ENCODE data around the gene NEDD4L. TPM values are rescaled to one million over a fixed set of nuclear protein-coding genes. Genes with fewer than 3 reads are reported as not detected.
"Not testable (repeated sequence)": the region's sequence is repeated elsewhere in the genome, so short reads cannot be mapped to it uniquely, and the experiment has no call there.

The NEDD4L gene
- total RNA-seq, 2 experiments from 2014 or later: 3.7 to 4.2 TPM

DNA sequence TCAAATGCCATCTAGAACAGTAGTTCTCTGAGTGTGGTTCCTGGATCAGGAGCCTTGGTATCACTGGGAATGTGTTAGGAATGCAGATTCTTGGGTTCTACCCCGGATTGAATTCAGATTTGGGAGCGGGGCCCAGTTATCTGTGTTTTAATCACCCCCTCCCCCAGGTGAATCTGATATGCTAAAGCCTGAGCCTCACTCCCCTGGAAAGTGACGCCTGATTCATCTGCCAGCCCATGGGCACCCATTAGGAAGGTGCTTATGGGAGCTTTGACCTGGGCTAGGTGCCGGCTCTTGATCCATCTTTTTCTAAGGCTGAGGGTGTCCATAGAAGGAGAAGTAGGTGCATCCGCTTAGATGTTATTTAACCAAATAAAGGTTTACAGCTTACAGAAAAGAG is 199.4 kb downstream of the NEDD4L start:
- POLR2A ChIA-PET: no interaction called here
- CTCF ChIA-PET: interaction anchor here (0.5 to 1.3 kb wide), 2 partner anchors 18 to 197 kb away, joined by 3 to 4 read pairs; no protein-coding TSS in a partner anchor

DNA sequence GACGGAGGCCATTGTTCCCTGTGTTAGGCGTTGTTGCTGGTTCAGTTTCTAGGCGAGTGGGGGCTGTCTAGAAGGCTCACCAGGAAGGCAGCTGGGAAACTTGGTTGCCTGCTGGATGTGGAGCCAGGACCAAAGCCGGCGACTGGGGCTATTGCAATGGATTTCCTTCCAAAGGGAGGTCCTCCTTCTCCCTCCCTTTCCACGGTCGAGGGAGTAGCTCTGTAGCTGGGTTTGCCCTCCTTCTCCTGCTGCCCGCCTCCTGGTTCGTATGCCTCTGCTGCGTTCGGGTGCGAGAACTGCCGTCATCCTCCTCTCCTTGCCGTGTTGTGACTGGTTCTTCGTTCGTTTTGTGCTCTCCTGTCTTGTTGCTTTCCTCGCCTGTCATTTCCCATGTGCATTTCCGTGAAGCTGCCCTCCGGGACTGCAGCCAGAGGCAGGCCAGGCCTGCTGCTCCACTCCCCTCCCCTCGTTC is 203.4 kb downstream of the NEDD4L start:
- ChIA-PET CTCF (no interaction called here), POLR2A (no interaction called here)

DNA sequence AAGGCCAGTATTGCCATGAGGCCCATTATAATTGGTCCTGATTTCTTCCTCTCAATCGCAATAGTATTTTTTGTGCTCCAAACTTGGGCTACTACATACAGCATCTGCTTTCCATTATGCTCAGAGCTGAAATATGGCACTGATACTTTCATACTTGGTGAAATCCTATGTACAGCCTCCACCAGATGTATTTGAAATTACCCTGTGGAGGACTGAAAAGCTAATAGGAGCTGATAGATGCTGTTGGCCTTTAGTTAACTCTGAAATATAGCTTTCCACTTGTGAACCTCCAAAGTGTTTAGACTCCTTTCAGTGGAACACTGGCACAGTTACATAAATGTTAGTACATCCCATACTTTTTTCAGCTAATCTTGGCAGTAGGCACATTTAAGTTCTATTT is 205.7 kb downstream of the NEDD4L start:
- ChIA-PET CTCF (no interaction called here), POLR2A (no interaction called here)

DNA sequence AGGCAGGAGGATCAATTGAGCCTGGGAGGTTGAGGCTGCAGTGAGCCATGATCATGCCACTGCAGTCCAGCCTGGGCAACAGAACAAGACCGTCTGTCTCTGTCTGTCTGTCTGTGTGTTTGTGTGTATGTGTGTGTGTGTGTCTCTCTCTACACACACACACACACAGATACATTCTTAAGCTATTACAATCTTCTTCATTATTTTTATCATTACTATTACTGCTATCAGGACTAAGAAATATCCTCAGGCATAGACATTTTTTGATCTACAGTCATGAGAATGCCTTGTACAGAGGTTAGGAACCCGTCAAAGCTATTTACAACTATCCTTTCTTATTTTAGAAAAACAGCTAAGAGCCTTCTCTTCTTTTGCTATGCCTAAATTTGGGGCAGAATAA is 207.4 kb downstream of the NEDD4L start:
- CTCF ChIA-PET: no interaction called here

DNA sequence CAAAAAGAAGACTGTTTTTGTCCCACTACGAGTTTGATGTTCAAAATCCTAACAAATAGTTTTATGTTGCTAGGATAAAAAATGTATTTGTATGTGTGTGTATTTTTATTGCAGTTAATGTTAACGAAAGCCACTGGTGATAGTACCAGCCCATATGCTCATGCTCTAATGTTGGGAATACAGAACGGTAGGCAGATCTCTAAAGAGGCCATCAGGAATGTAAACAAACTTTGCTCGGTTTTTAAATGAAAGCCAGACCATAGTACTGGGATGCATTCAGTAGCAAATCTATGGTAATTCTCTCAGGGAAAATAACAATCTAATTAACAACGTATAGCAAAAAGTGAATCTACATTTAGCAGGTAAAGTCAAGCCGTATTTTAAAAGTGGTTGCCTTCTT is 208.1 kb downstream of the NEDD4L start:
- ChIA-PET POLR2A (no interaction called here), CTCF (no interaction called here)

More for the DNA sequence above, 207.4 kb downstream of the NEDD4L start:
- POLR2A ChIA-PET: no interaction called here

DNA sequence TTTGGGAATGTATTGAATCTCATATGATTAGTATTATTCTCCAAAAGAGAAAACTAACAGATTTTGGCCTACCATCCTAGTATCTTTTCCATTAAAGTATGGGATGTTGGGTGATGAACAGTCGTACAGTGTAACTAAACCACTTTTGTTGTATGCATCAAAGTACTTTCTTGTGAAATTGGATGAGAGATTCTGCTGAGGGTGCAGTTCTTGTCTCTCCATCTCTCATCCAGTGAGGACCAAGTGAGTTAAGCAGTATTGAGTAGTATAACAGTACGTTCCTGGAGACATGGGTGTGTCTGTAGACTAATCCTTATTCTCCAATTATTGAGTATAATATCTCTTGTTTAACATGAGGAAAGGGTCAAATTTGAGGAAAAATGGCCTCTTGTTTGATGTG is 209.3 kb downstream of the NEDD4L start:
- CTCF ChIA-PET: no interaction called here
- POLR2A ChIA-PET: no interaction called here

DNA sequence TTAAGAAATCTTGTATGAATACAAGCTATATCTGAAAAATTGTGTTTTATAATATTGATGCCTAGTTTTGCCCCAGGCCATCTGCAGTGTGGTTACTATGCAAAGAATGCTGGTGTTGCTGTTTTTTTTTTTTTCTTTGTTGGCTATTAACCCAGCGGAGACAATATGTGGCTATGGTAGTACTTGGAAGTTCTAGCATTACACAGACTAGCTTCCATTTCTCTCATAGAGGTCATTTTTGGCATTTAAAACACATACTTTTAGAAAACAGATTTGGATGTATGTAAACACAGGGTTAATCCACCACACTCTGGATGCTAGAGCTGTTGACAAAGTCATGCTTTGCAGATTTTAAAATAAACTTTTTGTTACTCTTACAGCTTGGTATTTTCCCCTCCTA is 209.8 kb downstream of the NEDD4L start:
- POLR2A ChIA-PET: no interaction called here
- CTCF ChIA-PET: interaction anchor here (0.7 kb wide), 1 partner anchor 31 kb away, joined by 3 read pairs; no protein-coding TSS in a partner anchor

DNA sequence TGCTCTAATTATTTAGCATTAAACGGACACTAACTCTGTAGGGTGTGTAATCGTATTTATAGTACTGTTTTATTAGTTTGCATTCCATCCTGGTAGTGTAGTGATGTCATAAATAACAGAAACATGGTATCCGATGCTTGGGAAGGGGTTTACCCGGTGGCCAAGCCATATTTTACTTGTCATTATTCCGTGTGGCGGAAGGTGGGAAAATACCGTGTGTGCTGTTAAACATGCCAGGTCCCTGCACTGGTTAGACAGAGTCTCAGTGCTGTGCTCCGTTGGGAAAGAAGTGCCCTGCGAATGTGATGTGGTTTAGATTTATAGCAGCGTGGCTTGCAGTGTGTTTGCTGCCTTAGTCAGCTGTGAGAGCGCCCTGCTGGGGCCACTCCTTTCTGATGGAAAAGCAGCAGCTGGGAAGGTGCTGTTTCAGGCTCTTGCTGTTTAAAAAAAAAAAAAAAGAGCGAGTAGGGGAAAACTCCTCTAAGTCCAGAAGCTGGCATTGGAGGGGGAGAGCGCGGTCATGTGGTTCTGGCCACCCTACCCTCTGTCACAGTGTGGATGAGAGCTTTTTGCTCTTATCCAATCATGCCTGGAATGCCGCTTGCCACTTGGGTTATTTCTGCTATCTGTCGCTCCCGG is 211.0 kb downstream of the NEDD4L start:
- POLR2A ChIA-PET: no interaction called here
- CTCF ChIA-PET: no interaction called here

DNA sequence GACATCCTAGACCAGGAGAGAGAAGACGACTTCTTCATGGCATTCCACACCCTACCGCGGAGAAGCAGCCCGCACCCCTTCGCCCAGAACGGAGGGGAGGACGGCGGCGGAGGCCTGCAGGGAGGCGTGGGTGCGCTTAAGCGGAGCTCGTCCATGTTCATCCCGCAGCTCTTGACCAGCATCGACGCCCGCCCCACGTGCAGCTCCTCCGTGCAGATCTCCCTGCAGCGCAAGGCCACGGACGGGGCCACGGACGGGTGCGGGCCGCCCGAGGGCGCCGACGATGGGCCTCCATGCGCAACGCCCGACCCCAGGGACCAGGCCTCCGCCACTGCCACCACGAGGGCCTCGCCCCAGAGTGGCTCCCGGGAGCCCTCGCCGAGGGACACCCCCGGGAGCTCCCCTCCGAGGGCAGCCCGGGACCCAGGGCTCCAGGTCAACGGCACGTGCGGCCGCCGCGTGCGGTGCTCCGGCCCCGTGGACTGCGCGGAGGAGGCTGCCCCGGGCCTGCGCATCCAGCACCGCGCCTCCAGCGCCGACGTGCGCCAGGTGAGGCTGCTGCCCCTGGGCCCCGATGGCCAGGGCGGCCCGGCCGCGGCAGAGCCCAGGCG is 211.8 kb downstream of the NEDD4L start:
- POLR2A ChIA-PET: no interaction called here

DNA sequence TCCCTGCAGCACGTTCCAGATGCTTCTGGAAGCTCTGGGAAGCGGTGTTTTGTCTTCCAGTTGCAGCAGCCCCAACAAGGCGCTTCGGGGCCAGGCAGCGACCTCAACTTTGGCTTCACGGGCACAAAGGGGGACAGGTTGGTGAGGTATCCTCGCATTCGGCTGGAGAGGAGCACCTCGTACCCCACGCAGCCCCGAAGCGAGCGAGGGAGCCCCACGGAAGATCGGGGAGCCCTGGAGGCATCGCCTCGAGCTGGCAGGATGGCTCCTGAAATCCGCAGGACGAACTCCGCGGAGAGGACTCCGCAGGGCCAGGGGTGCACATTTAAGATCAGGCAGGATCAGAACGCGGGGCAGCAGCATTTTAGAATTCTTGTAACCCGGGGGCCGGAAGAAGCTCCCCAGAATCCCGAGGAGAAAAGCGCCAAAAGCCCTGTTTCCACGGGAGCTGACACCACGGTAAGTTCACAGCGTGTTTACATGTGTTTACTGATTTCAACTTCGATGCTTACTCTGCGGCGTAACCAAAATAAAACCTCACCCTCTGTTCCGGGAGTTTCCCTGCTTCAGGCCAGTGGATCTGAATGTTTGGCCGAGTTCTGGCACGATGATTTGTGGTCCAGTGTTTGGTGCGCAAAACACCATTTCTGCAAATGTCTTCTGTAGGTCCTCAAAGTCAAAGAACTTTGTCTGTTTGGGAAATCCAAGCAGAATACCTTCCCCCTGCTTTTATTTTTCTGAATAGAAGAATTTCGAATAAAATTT is 212.5 kb downstream of the NEDD4L start:
- ChIA-PET CTCF (no interaction called here), POLR2A (no interaction called here)

More for the DNA sequence above, 211.8 kb downstream of the NEDD4L start:
- CTCF ChIA-PET: no interaction called here

DNA sequence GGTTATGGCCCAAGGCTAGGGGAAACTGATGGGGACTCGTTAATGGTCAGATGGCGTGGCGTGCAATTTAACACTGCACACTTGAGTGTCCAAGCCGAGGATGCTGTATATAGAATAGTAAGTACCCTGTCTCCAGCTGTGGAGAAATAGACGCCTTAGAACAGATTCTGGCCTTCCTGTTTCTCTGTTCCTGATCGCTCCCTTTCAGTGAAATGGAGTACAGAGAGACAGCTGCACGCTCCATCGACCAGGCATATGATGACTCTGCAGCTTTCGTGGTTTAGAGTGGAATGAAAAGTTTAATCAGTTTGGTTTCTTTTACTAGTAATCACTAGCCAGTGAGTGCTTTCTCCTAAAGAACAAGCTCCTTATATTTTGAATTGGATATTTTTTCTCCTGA is 213.4 kb downstream of the NEDD4L start:
- ChIA-PET POLR2A (no interaction called here), CTCF (no interaction called here)

DNA sequence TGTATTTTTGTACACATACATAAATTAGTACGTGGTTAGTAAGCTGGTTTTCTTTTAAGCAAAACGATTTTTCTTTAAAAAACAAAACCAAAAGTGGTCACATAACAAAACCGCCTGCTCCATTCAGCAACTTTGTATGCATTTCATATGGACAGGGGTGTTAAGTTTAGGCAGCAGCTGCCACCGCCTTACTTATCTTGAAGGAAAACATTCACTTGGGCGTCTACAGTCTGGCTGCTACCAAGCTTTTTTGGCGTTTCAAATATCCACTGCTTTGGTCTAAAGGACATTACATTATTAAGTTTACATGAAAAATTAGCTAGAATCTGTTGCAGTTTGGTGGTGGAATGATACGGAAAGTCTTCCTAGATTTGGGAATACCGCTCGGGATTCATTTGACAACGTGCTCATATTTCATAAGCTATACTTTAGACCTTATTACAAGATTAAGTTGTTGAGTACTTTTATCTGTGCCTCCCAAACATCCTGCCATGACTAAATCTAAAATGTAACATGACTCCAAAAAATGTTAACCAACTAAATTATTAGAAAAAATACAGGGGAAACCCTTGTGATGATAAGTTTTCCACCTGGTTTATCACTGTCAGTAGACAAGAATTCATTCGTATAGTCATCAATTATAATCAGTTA is 214.8 kb downstream of the NEDD4L start:
- ChIA-PET POLR2A (no interaction called here), CTCF (interaction anchor here (0.6 kb wide), 1 partner anchor 17 kb away, joined by 5 read pairs; no protein-coding TSS in a partner anchor)

DNA sequence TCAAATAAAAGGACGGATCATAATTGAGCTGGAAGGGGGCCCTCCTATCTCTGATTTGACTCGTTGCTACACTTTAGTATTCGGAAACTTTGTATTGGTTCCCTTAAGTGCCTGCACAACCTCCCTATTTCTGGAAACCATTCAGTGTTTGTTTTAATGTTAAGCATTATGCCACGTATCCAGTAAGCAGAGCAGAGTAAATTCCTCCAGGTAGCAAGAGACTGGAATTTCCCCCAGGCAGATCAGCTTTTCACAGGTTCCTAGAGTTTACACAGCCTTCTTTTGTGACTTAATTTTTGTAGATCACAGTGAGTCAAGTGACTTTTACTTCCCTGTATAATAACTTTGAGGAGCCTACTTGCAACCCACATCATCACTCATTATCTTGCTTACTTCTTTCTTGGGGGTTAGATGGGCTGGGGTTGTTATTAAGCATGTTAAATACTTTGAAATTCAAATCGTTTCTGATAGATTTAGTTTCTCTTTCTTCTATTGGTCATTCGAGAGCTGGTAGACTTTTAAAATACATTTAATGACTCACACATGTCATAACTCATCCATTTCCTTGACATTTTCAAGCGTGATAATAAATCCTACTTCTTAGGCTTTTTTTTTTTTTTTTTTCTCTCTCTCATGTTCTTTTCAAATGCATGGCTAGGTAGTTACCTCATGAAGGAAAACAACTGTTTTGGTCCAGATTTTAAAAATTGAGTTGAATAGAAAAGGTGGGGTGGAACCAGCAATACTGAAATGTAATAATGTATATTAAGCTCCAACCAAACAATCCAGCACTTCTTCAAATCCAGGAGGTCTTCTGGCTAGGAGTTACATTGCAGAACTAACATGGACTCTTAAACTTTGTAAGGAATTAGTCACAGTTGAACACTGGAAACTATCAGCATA is 219.3 kb downstream of the NEDD4L start:
- CTCF ChIA-PET: interaction anchor here (0.7 kb wide), 1 partner anchor 30 kb away, joined by 3 read pairs; no protein-coding TSS in a partner anchor
- POLR2A ChIA-PET: no interaction called here

DNA sequence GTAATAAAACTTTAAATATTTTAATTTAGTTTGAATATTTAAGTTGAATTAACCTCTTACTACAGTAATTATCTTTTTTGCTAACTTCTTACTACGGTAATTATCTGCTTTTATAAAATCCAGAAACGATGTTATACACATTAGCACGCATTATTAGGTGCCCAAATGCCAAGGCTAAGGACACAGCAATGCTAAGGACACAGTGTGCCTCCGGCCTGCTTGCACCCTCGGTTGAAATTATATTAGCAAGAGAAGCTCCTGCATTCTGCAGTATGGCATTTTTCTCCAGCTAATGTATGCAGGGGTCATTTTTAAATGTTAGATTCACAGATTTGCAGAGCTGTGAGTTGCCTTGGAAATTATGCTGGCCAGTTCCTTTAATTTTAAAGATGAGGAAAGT is 220.0 kb downstream of the NEDD4L start:
- ChIA-PET POLR2A (no interaction called here), CTCF (no interaction called here)

DNA sequence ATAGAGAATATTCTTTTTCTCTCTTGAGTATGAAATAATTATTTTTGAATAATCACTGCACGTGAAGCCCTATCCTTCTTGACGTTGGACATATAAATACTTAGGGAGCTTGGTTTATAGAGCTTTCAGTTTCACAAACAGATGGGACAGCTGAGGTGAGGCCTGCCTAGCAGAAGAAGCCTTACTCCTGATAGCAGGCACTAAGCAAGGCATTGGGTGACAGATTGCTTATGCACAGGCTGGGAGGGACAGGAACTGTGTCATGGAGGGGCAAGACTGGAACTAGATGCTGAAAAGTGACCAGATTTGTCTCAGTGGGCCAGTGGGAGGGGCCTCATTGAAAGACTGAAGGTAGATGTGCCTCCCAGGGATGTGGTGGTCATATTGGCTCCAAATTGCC is 220.8 kb downstream of the NEDD4L start:
- ChIA-PET POLR2A (no interaction called here), CTCF (no interaction called here)

DNA sequence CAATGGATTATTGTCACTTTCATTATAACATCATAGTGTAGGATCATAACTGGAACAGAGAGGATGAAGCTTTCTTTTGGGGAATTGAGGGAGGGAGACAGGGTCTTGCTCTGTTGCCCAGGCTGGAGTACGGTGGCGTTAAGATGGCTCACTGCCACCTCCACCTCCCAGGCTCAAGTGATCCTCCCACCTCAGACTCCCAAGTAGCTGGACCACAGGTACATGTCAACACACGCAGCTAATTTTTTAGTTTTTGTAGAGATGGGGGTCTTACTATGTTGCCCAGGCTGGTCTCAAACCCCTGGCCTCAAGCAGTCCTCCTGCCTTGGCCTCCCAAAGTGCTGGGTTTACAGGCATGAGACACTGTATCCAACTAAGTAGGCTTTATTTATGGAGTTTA is 221.5 kb downstream of the NEDD4L start:
- POLR2A ChIA-PET: not testable (repeated sequence)

DNA sequence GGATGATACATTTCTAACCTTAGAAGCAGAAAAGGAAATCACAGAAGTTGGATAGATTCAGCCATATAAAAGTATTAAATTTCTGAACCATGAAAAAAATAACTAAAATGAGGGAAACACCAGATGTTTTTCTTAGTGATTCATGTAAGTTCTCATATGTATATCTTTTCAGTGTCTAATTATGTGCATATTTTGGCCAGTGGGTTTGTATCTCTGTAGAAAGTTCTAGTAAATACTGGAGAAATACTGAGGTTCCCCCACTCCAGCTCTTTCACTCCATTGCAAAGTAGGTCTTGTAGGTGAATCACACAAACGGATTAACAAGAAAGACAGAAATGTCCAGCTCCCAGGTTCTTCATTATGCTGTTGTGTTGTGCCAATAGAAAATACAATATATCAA is 222.3 kb downstream of the NEDD4L start:
- ChIA-PET POLR2A (no interaction called here), CTCF (no interaction called here)

More for the DNA sequence above, 221.5 kb downstream of the NEDD4L start:
- CTCF ChIA-PET: not testable (repeated sequence)

DNA sequence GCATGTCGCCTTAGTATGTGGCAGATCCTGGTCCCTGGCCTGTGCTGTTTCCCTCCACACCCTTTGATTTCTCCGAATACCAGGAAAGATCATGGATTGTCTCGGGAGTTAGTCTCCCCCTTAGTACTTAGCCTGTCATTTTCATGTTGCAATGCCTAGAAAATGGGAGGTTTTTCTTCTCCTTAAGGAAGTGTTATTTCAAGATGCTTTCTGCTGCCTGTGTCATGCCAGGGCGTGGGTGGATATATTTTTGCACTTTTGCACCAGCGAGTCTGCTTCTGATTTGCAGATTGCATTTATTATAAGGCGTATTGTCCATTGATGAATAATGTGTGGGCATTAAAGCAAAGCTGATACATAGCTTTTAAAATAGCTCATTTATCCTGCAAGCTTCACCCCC is 223.5 kb downstream of the NEDD4L start:
- CTCF ChIA-PET: no interaction called here
- POLR2A ChIA-PET: no interaction called here

DNA sequence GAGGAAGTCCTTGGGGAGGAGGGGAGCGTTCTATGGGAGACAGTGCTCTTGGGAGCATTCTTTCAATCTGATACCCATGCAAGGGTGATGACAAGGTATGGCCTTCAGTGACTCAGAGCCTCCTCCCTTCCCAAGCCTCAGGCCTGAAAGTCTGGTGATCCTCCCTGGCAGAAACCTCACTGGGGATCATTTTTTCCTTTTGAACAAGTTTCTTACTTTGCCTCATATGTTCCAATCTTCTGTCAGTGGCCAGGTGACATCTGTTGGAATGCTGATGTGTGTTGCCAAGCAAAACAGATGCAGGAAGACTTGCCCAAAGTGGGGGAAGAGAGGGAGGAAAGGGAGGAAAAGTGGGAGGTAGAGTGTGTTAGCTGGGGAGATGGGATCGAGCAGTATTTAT is 224.8 kb downstream of the NEDD4L start:
- CTCF ChIA-PET: no interaction called here

DNA sequence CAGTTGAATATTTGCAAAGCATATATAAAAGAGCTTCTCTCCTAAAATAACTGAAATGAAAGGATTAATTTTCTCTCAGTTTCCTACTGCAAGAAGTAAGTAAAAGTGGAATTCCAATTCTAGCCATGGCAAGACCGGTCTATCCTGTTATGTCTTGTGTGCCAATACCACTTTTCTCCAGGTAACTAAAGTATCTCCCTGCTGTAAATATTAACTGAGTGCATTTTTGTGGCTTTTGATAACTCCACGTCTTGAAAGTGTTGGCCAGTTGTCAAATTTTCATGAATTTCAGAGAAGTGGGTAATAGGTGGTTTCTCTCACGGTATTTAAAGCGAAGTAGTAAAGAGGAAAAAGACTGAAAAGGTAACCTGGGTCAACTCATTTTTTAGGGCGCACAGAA is 225.9 kb downstream of the NEDD4L start:
- CTCF ChIA-PET: no interaction called here
- POLR2A ChIA-PET: no interaction called here

More for the DNA sequence above, 224.8 kb downstream of the NEDD4L start:
- POLR2A ChIA-PET: no interaction called here

Data from activated CD8-positive, alpha-beta memory T cell treated with anti-CD3 and anti-CD28 coated beads for 36 hours (primary cell).